NCI-H510A (cell line): ENCODE data around the gene PHF1.
A peak's percentile ranks its signal among the peaks of the same experiment; 100 is the strongest.

Source experiments
- DNase-seq: peaks from one replicate; lab custom pipeline; 2025; lab: John Stamatoyannopoulos, UW

Gene PHF1

DNA sequence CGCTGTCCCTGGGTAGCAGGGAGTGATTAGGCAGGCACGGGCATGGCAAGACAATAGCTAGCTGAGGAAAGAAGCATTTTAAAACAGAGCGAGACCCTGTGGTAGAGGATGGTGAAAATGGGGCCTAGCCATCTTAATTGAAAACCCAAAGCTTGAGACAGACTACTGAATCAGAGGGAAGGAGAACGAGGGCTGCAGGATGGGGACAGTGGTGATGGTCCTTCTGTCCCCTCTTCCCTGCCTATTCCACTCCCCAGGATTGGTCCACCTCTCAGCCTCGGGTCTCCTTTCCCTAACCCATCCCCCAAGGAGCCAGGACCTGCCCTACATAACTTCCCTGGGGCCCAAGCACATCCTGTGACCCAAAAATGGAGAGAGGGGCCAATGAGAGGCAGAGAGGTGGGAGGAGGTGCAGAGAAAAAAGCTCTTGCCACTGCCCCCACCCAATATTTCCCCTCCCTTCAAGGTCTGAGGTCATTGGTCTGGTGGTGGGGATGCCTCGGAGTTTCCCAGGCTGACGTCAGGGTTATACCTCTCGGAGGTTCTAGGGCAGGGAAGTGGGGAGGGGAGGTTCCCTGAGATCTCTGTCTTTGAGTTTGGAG lies 8.0 kb downstream of the PHF1 start:
- DNase-seq: no peak

DNA sequence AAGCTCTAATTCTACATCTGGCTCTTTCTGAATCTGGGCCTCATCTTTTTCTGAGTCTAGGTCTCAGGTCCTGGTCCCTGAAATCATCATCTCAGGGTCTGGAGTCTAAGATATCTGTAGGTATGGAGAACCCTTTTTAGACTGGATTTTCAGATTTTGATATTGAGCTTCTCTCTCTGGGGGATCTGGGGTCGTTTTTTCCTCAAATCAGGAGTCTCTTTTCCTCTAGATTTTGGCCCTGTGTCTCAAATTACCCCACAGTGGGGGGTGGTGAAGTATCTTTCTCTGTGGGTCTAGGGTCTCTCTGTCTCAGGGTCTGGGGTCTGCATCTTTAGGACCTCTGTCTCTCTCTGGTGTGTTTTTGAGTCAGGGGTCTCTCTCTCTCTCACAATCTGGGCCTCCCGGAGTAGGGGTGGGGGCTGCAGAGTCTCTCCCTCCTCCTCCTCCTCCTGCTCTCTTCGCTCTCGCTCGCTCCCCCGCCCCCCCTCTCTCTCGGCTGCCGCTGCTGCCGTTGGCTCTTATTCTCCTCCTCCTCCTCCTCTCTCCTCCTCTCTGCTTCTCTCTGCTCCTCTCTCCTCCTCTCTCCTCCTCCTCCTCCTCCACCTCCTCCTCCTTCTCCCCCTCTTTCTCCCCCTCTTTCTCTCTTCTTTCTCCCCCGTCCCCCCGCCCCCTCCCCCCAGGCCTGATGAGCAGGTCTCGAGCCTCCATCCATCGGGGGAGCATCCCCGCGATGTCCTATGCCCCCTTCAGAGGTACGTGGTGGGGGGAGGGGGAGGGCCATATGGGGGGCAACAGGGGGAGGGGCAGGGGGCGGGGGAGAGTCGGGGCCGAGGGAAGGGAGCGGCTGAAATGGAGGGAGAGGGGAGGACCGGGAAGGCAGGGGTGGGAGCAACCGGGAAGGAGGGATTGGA lies 9.0 kb downstream of the PHF1 start, which contains the start of gene SYNGAP1:
SYNGAP1 (plus strand) TSS at position 486 of the 911 bp plus-strand sequence; CDS start at position 686, 200 bp downstream.
- peak; percentile 50 for DNase-seq

DNA sequence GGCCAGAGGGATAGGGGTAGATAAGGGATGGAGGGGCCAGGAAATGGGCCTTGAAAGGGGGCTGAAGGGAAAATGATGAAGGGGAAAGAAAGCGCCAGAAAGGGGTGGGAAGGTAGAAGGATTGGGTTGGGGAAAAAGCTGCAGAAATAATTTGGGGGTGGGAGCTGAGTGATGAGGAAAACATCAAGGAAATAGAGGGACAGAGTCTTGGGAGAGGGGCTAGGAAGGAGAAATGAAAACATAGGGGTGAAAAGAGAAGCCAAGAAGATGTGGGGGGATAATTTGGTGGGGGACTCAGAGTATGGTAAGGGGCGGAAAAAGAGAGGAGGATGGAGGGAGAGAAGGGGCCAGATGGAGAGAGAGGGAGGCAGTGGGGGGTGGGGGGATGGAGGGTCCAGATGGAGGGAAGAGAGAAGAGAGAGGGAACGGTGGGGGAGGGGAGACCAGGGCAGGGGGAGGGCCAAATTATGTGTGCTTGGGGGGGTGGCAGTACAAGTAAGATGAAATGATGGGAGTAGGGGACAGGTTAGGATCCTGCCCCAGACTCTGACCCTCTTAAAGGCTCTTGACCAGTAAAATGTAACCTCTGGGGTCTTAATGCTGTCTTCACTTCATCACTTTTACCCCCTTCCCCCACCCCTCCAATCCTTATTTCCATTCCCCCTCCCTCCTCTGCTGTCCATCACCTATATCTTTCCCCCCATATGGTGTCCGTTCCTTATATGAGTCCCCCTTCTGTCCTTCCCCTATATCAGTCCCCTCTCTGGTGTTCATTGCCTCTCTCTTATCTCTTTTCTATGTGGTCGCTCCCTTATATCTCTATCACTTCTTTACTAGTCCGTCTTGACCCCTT lies 9.9 kb downstream of the PHF1 start:
- DNase-seq: no peak

DNA sequence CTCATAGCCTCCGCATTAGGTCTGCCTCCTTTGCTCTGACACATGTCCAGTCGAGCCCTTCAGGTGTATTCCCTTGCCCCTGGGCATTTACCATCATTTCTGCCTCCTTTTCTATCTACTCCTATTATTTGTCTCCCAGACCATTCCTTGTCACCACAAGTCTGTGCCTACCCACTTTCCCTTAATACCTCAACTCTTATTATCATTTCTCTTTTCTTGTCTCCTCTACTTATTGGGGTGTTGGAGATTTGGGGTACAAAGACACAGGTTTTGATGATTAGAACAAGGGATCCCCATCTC lies 10.5 kb downstream of the PHF1 start:
- no peak for DNase-seq

DNA sequence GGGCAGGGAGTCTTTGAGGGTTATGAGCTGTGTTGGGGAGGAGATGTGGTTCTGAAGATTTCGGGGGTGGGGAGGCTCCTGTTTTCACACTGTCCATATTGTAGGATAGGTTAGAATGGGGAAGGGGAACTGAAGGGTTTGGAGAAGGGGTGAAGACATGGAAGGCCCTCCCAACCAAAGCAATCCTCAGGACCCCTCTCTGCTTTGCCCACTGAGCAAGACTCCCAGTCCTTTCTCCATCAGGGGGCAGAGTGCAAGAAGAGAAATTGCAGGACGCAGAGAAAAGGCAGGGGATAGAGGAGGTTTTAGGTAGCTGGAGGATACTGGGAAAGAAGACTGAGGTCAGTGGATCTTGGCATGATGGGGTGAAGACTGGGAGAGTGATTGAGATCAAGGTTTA lies 13.0 kb downstream of the PHF1 start:
- no peak for DNase-seq

DNA sequence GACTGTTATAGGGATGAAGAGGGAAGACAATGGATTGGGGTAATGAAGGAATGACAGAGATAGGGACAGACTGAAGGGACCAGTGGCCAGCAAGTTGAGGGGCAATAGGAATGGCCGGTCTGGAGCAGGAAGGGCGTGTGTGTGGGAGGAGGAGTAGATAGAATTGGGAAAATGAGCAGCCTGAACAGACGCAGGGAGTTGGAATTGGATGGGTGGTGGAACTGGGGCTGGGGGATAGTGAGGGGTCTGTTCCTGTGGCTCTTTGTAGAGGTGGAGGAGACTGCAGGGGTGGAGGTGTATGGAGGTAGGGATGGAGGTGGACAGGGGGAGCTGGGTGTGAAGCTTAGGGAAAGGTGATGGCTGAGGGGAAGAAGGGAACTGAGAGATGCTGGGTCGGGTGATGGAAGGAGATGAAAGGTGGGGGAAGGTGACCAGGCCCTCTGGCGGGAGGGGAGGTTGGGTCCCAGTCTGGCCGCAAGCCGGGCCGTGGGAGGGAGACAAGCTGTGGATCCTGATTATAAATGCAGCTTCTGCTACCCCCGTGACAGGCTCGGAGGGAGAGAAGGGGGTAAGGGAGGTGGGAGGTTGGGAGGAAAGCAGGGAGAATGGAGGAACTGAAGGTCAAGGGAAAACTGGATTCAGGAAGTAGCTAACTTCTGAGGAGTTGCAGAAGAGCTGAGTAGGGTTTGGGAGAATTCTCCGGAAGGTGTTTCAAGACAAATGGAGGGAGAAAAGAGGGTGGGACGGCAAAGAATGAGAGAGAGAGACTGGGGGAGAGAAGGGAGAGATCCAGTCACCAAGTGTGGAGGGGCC lies 14.2 kb downstream of the PHF1 start:
- no peak for DNase-seq

DNA sequence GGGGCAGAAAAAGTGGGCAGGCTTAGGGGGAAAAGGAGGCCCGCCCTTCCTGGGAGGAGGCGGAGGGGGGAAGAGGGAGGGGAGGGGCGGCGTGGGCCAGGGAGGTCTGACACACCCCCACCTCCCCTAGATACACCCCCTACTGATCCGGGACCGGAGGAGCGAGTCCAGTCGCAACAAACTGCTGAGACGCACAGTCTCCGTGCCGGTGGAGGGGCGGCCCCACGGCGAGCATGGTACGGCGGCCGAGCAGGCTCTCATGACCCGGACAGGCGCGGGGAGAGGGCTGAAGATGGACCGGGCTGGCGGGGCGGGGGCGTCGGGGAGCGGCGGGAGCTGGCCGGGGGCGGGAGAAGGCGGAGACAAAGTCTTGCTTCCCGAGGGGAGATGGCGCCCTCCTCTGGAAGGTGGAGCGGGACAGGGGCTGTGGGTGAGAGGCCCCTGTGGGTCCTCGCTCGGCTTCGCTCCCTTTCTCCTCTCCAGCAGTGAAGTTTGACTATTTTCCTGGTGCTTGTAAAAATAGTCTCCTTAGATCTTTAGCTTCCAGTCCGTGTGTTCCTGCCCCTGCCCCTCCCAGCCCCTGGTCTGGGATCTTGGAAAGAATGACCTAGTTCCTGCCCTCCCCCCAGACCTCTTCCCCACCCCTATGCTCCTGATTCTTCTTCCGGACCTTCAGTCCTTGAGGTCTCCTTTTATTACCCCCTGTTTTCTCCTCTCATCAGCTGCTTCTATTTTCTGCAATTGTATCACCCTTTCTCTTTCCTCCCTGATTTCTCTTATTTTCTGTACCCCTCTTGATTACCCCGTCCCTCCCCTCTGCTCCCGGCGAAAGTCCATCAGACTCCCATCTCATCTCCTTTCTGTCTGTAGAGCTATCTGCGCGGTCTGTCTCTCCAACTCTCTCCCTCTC lies 15.1 kb downstream of the PHF1 start:
- peak; percentile 93 for DNase-seq

DNA sequence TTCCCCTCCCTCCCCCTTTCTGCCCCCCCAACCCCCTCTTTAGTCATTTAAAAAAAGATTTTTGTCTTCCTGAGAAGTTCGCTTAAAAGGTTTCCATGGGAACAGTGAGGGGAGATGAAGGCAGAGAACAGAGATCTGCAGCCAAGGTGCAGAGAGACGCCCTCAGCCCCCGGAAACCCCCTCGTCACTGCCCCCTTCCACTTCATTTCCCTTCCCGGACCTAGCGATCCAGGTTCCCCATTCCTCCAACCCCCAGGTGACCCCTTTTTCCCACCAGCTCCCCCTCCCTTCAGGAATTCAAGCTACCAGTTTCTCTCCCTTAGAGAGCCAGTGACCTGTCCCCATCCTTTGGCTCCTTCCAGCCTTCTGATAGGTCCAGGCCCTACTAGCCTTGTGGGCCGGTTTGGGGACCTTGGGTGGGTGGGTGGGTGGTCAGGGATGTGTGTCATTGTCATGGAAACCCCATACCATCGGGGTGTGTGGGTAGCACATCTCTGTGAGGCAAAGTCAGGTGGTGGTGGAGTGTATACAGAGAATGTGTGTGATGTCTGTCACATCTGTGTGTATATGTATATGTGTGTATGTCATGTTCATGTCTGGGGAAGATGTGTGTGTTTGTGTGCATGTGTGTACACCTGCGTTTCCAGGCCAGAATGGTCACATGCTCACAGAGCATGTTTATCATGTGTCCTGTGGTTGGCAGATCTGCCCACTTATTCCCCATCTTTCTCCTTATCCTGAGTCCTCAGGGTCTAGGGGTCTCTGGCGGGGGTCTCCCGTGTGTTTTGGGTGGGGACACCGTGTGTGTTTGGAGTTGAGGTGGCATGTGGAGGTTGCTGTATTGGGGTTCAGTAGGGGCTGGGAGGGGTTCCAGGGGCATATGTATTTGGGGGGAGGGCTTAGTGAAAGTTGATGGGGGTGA lies 16.0 kb downstream of the PHF1 start:
- no peak for DNase-seq

DNA sequence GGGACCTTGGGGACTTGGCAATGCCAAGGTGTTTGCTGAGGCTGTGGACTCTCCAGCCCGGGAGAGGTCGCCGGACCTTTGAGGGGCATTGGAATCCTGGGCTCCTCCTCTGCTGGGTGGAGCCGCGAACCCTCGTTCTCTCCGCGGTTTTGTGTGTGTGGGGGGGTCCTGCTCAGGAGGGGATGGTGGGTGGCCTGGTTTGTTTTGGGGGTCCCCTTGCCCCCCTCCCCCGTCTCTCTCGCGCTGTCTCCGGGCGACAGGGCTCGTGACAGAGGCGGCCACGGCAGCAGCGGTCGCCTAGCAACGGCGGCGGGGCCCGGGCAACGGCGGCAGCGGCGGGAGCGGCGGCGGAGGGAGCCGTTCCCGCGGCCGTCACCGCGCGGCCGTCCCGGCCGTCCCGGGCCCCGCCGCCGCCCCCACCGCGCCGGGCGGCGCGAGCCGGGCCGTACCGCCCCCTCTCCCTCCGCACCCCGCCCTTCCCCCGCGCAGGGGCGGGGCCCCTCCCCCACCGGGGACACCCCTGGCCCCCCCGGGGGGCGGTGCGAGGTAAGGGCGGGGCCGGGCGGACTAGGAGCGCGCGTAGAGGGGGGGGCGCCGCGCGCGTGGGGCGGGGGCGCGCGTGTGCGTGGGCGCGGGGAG lies 16.9 kb downstream of the PHF1 start:
- no peak for DNase-seq

DNA sequence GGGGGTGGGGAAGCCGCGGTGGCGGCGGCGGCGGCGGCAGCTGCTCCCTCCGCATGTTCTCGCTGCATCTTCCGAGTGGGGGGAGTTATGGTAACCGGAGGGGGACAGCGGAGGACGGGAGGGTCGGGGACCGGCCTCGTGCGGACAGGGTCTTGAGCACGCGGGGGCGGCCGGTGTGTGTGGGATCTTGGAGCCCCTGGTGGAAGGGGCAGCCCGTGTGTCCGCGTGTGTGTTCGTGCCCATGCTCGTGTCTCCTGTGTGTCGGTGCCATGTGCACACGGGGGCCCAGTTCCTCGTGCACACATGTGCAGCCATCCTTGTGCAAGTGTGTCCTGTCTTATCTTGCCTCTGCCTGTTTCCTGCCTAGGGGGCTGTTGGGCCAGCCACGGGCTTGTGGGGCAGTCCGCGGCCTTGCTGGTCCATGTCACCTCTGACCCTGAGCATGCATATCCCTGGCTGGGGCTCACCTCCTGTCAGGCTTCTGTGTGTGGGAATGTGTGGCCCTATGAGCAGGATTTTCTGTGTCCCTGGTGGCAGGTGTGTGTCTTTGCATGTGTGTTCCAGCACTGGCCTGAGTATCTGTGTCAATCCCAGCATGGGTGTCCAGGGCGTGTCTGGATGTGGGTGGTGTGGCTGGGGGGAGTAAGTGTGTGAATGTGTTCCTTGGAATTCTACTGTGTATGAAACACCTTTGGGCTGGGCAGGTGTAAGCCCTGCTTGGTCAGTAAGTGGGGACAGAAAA lies 17.6 kb downstream of the PHF1 start:
- DNase-seq: no peak

DNA sequence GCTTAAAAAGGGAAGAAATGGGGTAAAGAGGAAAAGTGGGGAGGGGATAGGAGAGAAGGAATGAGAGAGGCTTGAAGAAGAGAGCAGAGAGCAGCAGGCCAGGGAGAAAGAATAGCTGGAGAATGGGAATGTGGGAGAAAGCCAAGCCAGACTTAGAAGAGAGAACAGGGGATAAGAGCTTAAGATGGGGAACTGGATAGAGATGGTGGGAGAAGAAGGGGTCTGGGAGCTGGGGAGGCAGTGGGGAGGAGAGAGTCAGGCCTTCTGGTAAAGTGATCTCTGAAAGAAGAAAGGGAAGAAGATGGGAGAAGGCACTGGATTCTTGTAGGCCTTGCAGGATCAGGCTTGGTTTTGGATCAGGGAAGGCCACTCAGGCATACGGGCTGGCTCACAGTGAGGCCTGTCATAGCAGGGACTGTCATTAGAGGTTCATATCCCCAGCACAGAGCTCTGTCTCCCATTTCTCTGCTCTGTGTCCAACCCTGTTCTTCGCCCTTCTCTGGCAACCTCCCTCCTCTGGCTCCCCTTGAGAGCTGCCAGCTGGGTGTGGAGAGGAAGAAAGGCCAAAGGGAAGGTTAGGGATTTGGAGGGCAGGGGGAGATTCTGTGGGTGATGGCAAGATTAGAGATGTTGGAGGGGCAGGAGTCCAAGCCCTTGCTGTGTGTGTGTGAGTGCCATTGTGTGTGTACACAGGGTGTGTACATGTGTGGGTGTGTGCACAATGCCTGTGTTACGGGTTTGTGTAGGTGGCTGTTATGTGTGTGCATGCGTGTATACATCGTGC lies 18.3 kb downstream of the PHF1 start:
- DNase-seq: no peak

DNA sequence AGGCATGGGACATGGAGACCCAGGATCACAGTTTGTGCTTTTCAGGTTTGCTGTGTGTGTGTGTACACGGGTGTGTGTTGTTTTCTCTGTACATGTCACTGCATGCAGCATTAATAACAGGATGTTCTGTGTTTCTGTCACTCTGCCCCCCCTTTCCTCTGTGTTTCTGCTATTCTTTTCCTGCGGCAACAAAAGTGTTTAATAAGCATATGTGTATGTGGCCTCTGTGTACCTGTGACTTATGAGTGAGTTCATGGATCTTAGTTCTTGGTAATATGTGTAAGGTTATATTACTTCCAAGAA lies 18.9 kb downstream of the PHF1 start:
- DNase-seq: no peak

DNA sequence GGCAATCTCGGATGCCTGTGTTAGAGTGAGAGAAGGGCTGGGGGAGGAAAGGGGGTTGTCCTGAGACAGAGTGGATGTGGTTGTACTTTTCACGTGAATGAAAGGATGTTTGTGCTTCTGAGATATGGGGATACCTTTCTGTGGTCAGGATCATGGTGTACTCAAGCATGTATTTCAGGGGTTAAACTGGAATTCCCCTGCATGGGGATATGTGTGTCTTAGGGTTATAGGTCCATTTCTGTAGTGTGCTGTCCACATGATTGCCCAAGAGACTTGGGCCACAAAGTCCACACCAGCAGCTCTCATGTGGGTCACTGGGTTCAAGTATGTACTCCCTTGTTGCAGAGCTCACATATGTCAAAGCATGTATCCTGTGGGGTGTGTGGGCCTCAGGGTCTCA lies 19.5 kb downstream of the PHF1 start:
- no peak for DNase-seq

DNA sequence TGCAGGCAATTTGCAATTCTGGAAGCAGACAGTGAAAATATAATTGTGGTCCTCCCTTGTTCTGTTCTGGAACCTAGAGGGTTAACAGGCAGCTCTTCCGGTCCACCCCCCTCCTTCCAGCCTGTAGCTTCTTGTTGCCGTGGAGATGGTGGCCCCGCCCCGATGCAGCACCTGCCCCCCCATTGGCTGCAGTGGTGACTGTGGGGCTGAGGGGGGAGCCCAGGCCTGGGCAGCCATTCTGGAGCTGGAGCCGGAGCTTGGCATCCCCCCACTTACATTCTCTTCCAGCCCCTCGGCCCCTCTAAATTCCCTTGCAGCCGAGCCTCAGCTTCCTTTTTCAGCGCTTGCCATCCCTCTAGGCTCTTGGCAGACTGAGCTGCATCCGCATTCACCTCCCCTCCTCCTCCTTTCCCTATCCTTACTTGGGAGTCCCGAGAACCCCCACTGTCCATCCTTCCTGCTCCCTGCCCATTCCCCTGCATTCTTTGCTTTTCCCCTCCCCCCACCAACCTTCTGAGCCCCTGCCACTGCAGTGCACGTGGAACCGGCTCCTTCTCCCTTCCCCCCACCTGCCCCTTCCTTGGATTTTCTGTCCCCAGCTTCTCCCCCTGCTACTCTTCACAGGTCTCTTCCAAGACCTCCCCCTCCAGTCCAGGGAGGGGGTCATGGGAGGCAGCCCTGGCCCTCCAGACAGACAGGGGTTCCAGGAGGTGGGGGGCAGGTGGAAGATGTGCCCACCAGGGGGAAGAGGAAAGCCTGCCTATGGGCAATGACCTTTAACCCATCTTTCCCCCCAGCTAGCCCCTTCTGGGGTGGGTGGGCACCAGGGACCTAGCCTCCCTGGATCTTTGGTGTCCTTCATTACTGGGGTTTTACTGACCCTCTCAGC lies 20.4 kb downstream of the PHF1 start:
- DNase-seq: peak; percentile 74

DNA sequence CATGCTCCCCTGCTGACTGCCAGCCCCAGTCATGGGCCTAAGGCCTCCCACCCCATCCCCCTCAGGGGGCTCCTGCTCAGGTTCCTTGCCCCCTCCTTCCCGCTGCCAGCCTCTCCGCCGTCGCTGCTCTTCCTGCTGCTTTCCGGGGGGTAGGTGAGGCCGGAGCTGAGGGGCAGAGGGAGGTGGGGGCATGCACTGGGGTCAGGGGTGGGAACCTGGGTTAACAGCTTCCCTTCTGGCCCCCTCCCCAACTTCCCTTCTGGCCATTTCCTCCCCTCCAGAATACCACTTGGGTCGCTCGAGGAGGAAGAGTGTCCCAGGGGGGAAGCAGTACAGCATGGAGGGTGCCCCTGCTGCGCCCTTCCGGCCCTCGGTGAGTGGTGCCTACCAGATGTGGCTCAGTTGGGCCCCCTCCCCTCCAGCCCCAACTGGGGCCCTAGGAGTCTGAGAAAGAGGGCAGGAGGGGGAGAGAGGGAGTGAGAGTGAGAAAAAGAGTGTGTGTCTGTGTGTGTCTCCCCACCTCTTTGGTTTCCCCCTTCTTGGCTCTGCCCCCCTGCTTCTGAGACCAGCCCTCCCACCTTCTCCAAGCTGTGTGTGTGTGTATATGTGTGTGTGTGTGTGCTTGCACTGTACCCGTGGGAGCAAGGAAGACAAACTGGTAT lies 21.2 kb downstream of the PHF1 start:
- DNase-seq: no peak

DNA sequence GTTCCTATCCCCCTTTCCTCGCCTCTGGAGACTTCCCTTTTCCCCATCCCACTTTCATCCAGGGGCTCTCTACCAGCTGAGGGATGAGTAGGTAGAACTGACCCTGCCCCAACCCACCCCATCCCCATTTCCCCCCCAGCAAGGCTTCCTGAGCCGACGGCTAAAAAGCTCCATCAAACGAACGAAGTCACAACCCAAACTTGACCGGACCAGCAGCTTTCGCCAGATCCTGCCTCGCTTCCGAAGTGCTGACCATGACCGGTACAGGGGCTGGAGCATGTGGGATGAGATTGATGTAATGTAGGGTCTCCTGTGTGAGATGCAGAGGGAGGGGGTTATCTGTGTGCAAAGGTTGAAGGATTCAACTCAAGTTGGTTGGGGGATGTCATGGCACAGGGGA lies 21.7 kb downstream of the PHF1 start:
- DNase-seq: no peak
